ENCODE measurements around the gene TET3.

DNA sequence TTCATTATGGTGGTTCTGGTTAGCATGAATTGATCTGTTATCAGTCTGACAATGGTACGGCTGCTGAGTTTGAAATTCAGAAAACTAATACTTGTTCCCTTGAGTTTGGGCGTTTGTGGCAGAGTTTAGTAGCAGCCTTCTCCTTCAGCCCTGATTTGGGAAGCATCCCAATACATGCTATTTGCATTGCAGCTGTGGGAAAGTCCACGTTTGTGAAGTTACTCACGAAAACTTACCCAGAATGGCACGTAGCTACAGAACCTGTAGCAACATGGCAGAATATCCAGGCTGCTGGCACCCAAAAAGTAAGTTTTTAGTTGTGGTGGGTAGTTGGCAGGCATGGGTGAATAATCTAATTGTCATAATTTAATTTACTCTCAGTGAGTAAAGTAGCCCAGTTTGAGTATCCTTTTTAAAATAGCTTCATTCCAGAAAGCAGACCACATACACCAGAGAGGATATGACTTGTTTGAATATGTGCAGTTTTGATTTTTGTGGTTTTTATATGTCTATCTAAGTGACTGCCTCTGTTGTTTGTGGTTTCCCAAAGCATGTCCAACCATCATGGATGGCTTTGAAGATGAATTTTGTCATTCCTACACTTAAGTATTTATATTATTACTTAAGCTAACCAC, 45.9 kb upstream of the TET3 start:
- no peak for TF ChIP-seq POLR2A (IDR thresholded peaks at IDR 0.05; ENCODE audit: extremely low read depth, insufficient read length)
- no peak for TF ChIP-seq MYC (IDR thresholded peaks at IDR 0.05; ENCODE audit: low read depth, low read length)

Data from NB4 (cell line).